Measurements from ENCODE around the gene LARP4B. TPM values are rescaled to one million over a fixed set of nuclear protein-coding genes. Genes with fewer than 3 reads are reported as not detected.

LARP4B gene
- polyA plus RNA-seq, 1 of the 3 experiments (the other 2 are of a cell fraction) = 23.3 TPM

- ChIA-PET POLR2A (no interaction called here), CTCF (no interaction called here)
- no peaks in the 10 kb centered on the region for H3K9me2 ChIP-seq
- no peak overlapping the region for H2AFZ ChIP-seq (ENCODE audit: low read depth)
- no peaks in the 10 kb centered on the region for H3K36me3 ChIP-seq (replicated peaks in 1 of 2; ENCODE audit: control insufficient read depth in 1 of 2, insufficient read depth in 2 of 2, low read length in 1 of 2)
- no peaks in the 10 kb centered on the region for H3K79me2 ChIP-seq (ENCODE audit: insufficient read depth)
- H3K9me3 ChIP-seq = no peaks in the 10 kb centered on the region
- peaks cover 0 to 4% of the 10 kb centered on the region in 2 experiments; a peak in 1 of 4 replicates for H3K4me1 ChIP-seq (ENCODE audit: control insufficient read depth in 1 of 2, insufficient read depth in 2 of 2, low read depth in 1 of 2, low read length in 1 of 2)
- H3K4me3 ChIP-seq (ENCODE audit: low read depth in 2 of 2, low read length in 1 of 2) = no peak overlapping the region
- H3K4me2 ChIP-seq = no peak overlapping the region
- H3F3A ChIP-seq (replicated peaks; ENCODE audit: insufficient read depth) = no peaks in the 10 kb centered on the region
- 69% methylated on average over 5 of the region's 10 CpGs for WGBS (ENCODE audit: low lambda C conversion rate)
- H4K20me1 ChIP-seq (ENCODE audit: insufficient read depth) = no peaks in the 10 kb centered on the region
- H3K27ac ChIP-seq (ENCODE audit: low read depth in 2 of 2, low read length in 1 of 2) = no peak overlapping the region
- no peak overlapping the region for H3K9ac ChIP-seq
- no peak for TF ChIP-seq RFX5 (IDR thresholded peaks at IDR 0.05; ENCODE audit: low read length)
- TF ChIP-seq POLR2AphosphoS5 (IDR thresholded peaks at IDR 0.05; ENCODE audit: low read depth, low read length) = no peak
- no peak for TF ChIP-seq MXI1 (IDR thresholded peaks at IDR 0.05; ENCODE audit: low read depth, low read length)
- no peak for TF ChIP-seq USF1 (IDR thresholded peaks at IDR 0.05; ENCODE audit: borderline replicate concordance, low read depth)
- no peak for TF ChIP-seq FOSL2 (IDR thresholded peaks at IDR 0.05; ENCODE audit: borderline replicate concordance, low read depth)
- no peaks in the 10 kb centered on the region for H3K27me3 ChIP-seq (ENCODE audit: insufficient read depth)
- DNase-seq = no peak
Measured at GRCh38 chr10:948347-948746, 16.8 kb upstream of the LARP4B start.

GRCh38 chr10:947881-948280 lies 16.4 kb upstream of the LARP4B start:
- WGBS (ENCODE audit: low lambda C conversion rate) = 83% methylated on average over 10 of the region's 10 CpGs
- H3K9me2 ChIP-seq = no peaks in the 10 kb centered on the region
- H4K20me1 ChIP-seq (ENCODE audit: insufficient read depth) = no peaks in the 10 kb centered on the region
- POLR2A ChIA-PET = no interaction called here
- H3K27ac ChIP-seq (ENCODE audit: low read depth in 2 of 2, low read length in 1 of 2) = no peak overlapping the region
- no peak overlapping the region for H3K4me3 ChIP-seq (ENCODE audit: low read depth in 2 of 2, low read length in 1 of 2)
- no peaks in the 10 kb centered on the region for H3F3A ChIP-seq (replicated peaks; ENCODE audit: insufficient read depth)
- TF ChIP-seq CTCF (IDR thresholded peaks at IDR 0.05) (no peak), RXRA (IDR thresholded peaks at IDR 0.05; ENCODE audit: borderline replicate concordance, low read depth) (no peak), SIN3A (IDR thresholded peaks at IDR 0.05; ENCODE audit: borderline replicate concordance, low read depth, low read length) (no peak), GATA2 (CRISPR knock-in tag; IDR thresholded peaks at IDR 0.05) (no peak), MEF2A (IDR thresholded peaks at IDR 0.05; ENCODE audit: borderline replicate concordance, low read depth) (no peak), ZBTB33 (IDR thresholded peaks at IDR 0.05; ENCODE audit: borderline replicate concordance, low read depth) (no peak), ELF1 (IDR thresholded peaks at IDR 0.05) (no peak), EP300 (IDR thresholded peaks at IDR 0.05; ENCODE audit: borderline replicate concordance in 1 of 2, low read depth in 1 of 2, low read length in 1 of 2) (no peak), EZH2phosphoT487 (IDR thresholded peaks at IDR 0.05; ENCODE audit: borderline replicate concordance, low read depth) (no peak), FOXJ3 (CRISPR knock-in tag; IDR thresholded peaks at IDR 0.05) (no peak), RCOR1 (IDR thresholded peaks at IDR 0.05; ENCODE audit: low read length) (no peak), CHD2 (IDR thresholded peaks at IDR 0.05; ENCODE audit: low read length, partially characterized antibody) (no peak)
- TF ChIP-seq, protein P1, sequence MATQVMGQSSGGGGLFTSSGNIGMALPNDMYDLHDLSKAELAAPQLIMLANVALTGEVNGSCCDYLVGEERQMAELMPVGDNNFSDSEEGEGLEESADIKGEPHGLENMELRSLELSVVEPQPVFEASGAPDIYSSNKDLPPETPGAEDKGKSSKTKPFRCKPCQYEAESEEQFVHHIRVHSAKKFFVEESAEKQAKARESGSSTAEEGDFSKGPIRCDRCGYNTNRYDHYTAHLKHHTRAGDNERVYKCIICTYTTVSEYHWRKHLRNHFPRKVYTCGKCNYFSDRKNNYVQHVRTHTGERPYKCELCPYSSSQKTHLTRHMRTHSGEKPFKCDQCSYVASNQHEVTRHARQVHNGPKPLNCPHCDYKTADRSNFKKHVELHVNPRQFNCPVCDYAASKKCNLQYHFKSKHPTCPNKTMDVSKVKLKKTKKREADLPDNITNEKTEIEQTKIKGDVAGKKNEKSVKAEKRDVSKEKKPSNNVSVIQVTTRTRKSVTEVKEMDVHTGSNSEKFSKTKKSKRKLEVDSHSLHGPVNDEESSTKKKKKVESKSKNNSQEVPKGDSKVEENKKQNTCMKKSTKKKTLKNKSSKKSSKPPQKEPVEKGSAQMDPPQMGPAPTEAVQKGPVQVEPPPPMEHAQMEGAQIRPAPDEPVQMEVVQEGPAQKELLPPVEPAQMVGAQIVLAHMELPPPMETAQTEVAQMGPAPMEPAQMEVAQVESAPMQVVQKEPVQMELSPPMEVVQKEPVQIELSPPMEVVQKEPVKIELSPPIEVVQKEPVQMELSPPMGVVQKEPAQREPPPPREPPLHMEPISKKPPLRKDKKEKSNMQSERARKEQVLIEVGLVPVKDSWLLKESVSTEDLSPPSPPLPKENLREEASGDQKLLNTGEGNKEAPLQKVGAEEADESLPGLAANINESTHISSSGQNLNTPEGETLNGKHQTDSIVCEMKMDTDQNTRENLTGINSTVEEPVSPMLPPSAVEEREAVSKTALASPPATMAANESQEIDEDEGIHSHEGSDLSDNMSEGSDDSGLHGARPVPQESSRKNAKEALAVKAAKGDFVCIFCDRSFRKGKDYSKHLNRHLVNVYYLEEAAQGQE (IDR thresholded peaks at IDR 0.05; ENCODE audit: low read depth, low read length) = no peak
- TF ChIP-seq, protein P2, sequence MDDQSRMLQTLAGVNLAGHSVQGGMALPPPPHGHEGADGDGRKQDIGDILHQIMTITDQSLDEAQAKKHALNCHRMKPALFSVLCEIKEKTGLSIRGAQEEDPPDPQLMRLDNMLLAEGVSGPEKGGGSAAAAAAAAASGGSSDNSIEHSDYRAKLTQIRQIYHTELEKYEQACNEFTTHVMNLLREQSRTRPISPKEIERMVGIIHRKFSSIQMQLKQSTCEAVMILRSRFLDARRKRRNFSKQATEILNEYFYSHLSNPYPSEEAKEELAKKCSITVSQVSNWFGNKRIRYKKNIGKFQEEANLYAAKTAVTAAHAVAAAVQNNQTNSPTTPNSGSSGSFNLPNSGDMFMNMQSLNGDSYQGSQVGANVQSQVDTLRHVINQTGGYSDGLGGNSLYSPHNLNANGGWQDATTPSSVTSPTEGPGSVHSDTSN (IDR thresholded peaks at IDR 0.05) = no peak
- H2AFZ ChIP-seq (ENCODE audit: low read depth) = no peak overlapping the region
- H3K36me3 ChIP-seq (replicated peaks in 1 of 2; ENCODE audit: control insufficient read depth in 1 of 2, insufficient read depth in 2 of 2, low read length in 1 of 2) = no peaks in the 10 kb centered on the region
- H3K4me2 ChIP-seq = no peak overlapping the region
- no peaks in the 10 kb centered on the region for H3K79me2 ChIP-seq (ENCODE audit: insufficient read depth)
- CTCF ChIA-PET = no interaction called here
- H3K27me3 ChIP-seq (ENCODE audit: insufficient read depth) = no peaks in the 10 kb centered on the region
- peaks cover 0 to 4% of the 10 kb centered on the region in 2 experiments; a peak in 1 of 4 replicates for H3K4me1 ChIP-seq (ENCODE audit: control insufficient read depth in 1 of 2, insufficient read depth in 2 of 2, low read depth in 1 of 2, low read length in 1 of 2)
- H3K9me3 ChIP-seq = no peaks in the 10 kb centered on the region
- H3K9ac ChIP-seq = no peak overlapping the region
- no peak for DNase-seq
